Astrocyte (in vitro differentiated cells and primary cell): ENCODE data around the gene TRAK1. TPM values are rescaled to one million over a fixed set of nuclear protein-coding genes. Genes with fewer than 3 reads are reported as not detected.

Experiments
- DNase-seq: peaks from one replicate; pipeline ENCODE4 v3.0.0-alpha.2; 2010; ENCODE audit warnings: low read depth
- FAIRE-seq: peaks from 2 replicates; lab custom pipeline; 2011; peaks lifted over from hg19 to GRCh38; lab: Jason Lieb, UNC
- H2AFZ ChIP-seq: 2 replicates; pipeline ENCODE4 v1.6.0; 2012; ENCODE audit warnings: low read depth, low read length, inconsistent platforms
- H3K27ac ChIP-seq: 2 replicates; pipeline ENCODE4 v1.5.1; 2011; ENCODE audit warnings: low read depth, low read length, inconsistent platforms
- H3K27me3 ChIP-seq: 2 replicates; pipeline ENCODE4 v1.6.0; 2011; ENCODE audit warnings: low read length, inconsistent platforms; ENCODE audit not compliant: insufficient read depth
- H3K36me3 ChIP-seq: 2 replicates; pipeline ENCODE4 v1.5.1; 2011; ENCODE audit warnings: low read length, inconsistent platforms; ENCODE audit not compliant: insufficient read depth
- H3K4me1 ChIP-seq: 2 replicates; pipeline ENCODE4 v1.5.1; 2011; ENCODE audit warnings: low read length, inconsistent platforms; ENCODE audit not compliant: insufficient read depth
- H3K4me2 ChIP-seq: 2 replicates; pipeline ENCODE4 v1.6.0; 2012; ENCODE audit warnings: low read length, inconsistent platforms
- H3K4me3 ChIP-seq: 2 replicates; pipeline ENCODE4 v1.5.1; 2011; ENCODE audit warnings: low read depth, mild to moderate bottlenecking, low read length, inconsistent platforms; ENCODE audit not compliant: insufficient read depth
- H3K79me2 ChIP-seq: 2 replicates; pipeline ENCODE4 v1.6.0; 2012; ENCODE audit warnings: mild to moderate bottlenecking, low read length, inconsistent platforms; ENCODE audit not compliant: insufficient read depth
- H3K9ac ChIP-seq: 2 replicates; pipeline ENCODE4 v1.6.0; 2012; ENCODE audit warnings: mild to moderate bottlenecking, low read length, inconsistent platforms
- H3K9me3 ChIP-seq: 2 replicates; pipeline ENCODE4 v1.5.1; 2012; ENCODE audit warnings: low read depth, mild to moderate bottlenecking, low read length, inconsistent platforms; ENCODE audit not compliant: insufficient read depth
- H4K20me1 ChIP-seq: 2 replicates; pipeline ENCODE4 v1.6.0; 2012; ENCODE audit warnings: low read length, inconsistent platforms; ENCODE audit not compliant: insufficient read depth
- H3K27ac Mint-ChIP-seq: one replicate; pipeline ENCODE4 v1.8.0; 2021; ENCODE audit warnings: mild to moderate bottlenecking, mixed read lengths; ENCODE audit not compliant: unreplicated experiment
- H3K27me3 Mint-ChIP-seq: one replicate; pipeline ENCODE4 v1.8.0; 2021; ENCODE audit warnings: low read depth, mixed read lengths; ENCODE audit not compliant: unreplicated experiment
- H3K36me3 Mint-ChIP-seq: one replicate; pipeline ENCODE4 v1.8.0; 2021; ENCODE audit warnings: low read depth, mixed read lengths; ENCODE audit not compliant: unreplicated experiment
- H3K4me1 Mint-ChIP-seq: one replicate; pipeline ENCODE4 v1.8.0; 2021; ENCODE audit warnings: low read depth, mixed read lengths; ENCODE audit not compliant: unreplicated experiment
- H3K4me3 Mint-ChIP-seq: one replicate; pipeline ENCODE4 v1.8.0; 2021; ENCODE audit warnings: mild to moderate bottlenecking, moderate library complexity, mixed read lengths; ENCODE audit not compliant: unreplicated experiment
- H3K9me3 Mint-ChIP-seq: one replicate; pipeline ENCODE4 v1.8.0; 2021; ENCODE audit warnings: mild to moderate bottlenecking, mixed read lengths; ENCODE audit not compliant: unreplicated experiment
- EZH2 ChIP-seq: IDR thresholded peaks from 2 replicates; pipeline ENCODE4 v1.6.1; 2012; ENCODE audit warnings: mild to moderate bottlenecking, low read length, inconsistent platforms; ENCODE audit not compliant: insufficient read depth
- total RNA-seq: library from RNA; stranded (reverse); gene quantifications from 2 replicates; pipeline ENCODE4 v1.2.1, GENCODE V29; 2021
- TF ChIP-seq, protein P1 (sequence below): IDR thresholded peaks from 2 replicates; pipeline ENCODE4 v1.5.1; 2011; ENCODE audit warnings: low read depth, mild to moderate bottlenecking, inconsistent platforms, low read length, moderate library complexity; ENCODE audit not compliant: insufficient read depth

Gene TRAK1
- total RNA-seq, 1 donor from 2014 or later: 56.2 TPM

DNA sequence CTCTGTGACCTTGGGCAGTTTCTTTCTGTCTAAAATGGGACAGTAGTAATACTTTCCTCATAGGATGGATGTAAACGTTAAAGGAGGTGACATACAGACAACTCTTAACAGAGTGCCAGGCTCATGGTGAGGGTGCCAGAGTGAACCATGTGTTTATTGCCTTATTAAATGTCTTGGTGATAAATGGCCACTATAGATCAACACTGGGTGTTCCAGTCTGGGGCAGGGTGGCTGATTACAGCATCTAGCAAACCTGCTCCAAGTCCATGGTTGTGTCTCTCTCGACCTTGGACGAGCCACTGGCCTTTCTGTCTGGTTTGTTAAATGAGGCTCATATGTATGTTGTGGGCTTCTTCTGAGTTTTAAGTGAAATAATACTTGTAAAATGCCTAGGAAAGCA lies 75.1 kb downstream of the TRAK1 start:
- Histone ChIP-seq H3K9ac (no peak overlapping the region), H3K27me3 (no peaks in the 10 kb centered on the region), H2AFZ (no peak overlapping the region), H3K36me3 (no peaks in the 10 kb centered on the region), H3K79me2 (peaks cover 30% of the 10 kb centered on the region), H3K4me3 (no peak overlapping the region), H3K27ac (no peak overlapping the region), H3K9me3 (no peaks in the 10 kb centered on the region), H3K4me1 (peaks cover 5% of the 10 kb centered on the region), H4K20me1 (peaks cover 69% of the 10 kb centered on the region), H3K4me2 (no peak overlapping the region)
- FAIRE-seq: no peak
- H3K4me3 Mint-ChIP-seq: no peak overlapping the region
- DNase-seq: no peak
- H3K9me3 Mint-ChIP-seq: no peaks in the 10 kb centered on the region
- H3K27me3 Mint-ChIP-seq: no peaks in the 10 kb centered on the region
- peaks cover 32% of the 10 kb centered on the region for H3K4me1 Mint-ChIP-seq
- TF ChIP-seq, protein P1, sequence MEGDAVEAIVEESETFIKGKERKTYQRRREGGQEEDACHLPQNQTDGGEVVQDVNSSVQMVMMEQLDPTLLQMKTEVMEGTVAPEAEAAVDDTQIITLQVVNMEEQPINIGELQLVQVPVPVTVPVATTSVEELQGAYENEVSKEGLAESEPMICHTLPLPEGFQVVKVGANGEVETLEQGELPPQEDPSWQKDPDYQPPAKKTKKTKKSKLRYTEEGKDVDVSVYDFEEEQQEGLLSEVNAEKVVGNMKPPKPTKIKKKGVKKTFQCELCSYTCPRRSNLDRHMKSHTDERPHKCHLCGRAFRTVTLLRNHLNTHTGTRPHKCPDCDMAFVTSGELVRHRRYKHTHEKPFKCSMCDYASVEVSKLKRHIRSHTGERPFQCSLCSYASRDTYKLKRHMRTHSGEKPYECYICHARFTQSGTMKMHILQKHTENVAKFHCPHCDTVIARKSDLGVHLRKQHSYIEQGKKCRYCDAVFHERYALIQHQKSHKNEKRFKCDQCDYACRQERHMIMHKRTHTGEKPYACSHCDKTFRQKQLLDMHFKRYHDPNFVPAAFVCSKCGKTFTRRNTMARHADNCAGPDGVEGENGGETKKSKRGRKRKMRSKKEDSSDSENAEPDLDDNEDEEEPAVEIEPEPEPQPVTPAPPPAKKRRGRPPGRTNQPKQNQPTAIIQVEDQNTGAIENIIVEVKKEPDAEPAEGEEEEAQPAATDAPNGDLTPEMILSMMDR: no peak
- no peak for TF ChIP-seq EZH2
- H3K27ac Mint-ChIP-seq: no peak overlapping the region
- H3K36me3 Mint-ChIP-seq: no peaks in the 10 kb centered on the region

DNA sequence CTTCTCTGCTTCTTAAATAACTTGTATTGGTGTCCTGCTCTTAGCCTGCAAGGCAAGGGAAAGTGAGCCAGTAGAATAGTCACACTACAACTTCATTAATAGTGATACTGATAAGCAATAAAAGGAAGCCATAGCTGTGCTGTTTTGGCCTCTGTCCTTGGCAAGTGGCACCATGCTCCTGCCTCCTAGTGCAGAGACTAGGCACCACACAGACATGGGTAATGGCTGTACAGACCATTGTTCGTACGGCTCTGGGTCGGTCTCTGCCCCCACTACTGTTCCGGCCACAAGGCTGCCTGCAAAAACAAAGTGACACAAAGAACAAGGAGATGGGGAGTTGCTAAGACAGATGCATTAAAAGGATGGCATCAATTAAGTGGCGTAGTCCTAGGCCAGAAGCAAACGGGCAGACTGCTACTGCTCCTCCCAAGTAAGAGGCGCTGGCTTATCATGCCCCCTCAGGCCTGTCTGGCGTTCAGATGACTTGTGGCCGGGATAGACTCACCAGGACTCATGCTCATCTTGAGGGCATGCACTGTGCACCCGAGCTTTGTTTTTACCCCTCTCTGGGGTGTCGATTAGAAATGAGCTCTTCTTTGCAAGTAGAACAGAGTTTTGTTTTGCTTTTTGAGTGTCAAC lies 75.6 kb downstream of the TRAK1 start:
- H3K4me1 Mint-ChIP-seq: peaks cover 26% of the 10 kb centered on the region
- no peaks in the 10 kb centered on the region for H3K9me3 Mint-ChIP-seq
- Histone ChIP-seq H3K79me2 (peaks cover 32% of the 10 kb centered on the region), H3K36me3 (no peaks in the 10 kb centered on the region), H3K9me3 (no peaks in the 10 kb centered on the region), H3K9ac (no peak overlapping the region), H3K4me3 (no peak overlapping the region), H3K4me1 (no peaks in the 10 kb centered on the region), H3K4me2 (no peak overlapping the region), H4K20me1 (peaks cover 70% of the 10 kb centered on the region), H2AFZ (no peak overlapping the region), H3K27me3 (no peaks in the 10 kb centered on the region), H3K27ac (no peak overlapping the region)
- no peak overlapping the region for H3K27ac Mint-ChIP-seq
- H3K27me3 Mint-ChIP-seq: no peaks in the 10 kb centered on the region
- DNase-seq (no peak), FAIRE-seq (no peak)
- TF ChIP-seq EZH2: no peak
- TF ChIP-seq, protein P1: no peak
- no peak overlapping the region for H3K4me3 Mint-ChIP-seq
- H3K36me3 Mint-ChIP-seq: peaks cover 2% of the 10 kb centered on the region

DNA sequence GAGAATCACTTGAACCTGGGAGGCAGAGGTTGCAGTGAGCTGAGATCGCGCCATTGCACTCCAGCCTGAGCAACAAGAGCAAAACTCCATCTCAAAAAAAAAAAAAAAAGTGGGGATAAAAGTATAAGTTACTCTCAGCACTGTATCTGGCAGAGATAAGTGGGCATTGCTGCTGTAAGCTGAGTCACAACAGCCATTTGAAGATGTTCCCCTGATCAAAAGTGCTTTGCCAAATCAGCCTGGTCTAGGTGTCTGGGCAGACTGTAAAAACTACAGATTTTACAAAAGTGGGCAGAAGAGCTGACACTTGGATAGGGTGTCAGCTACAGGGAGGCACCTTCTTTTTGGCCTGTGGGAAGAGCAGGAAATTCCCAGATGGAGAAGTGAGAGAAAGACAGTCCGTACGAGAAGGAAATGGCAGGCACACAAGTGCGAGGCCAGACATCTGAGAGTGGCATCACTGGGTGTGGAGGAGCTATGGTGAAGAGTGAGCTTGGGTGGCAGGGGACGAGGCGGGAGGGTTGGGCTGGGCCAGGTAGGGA lies 78.5 kb downstream of the TRAK1 start:
- FAIRE-seq (no peak), DNase-seq (no peak)
- Histone ChIP-seq H3K4me3 (no peak overlapping the region), H3K9me3 (no peaks in the 10 kb centered on the region), H3K27ac (no peak overlapping the region), H3K79me2 (peaks cover 40% of the 10 kb centered on the region), H3K36me3 (no peaks in the 10 kb centered on the region), H4K20me1 (peaks cover 68% of the 10 kb centered on the region), H3K9ac (no peak overlapping the region), H3K4me1 (no peaks in the 10 kb centered on the region), H2AFZ (no peak overlapping the region), H3K4me2 (no peak overlapping the region), H3K27me3 (no peaks in the 10 kb centered on the region)
- Mint-ChIP-seq H3K36me3 (peaks cover 7% of the 10 kb centered on the region), H3K27me3 (no peaks in the 10 kb centered on the region), H3K27ac (no peak overlapping the region), H3K4me1 (peaks cover 16% of the 10 kb centered on the region), H3K4me3 (no peak overlapping the region), H3K9me3 (no peaks in the 10 kb centered on the region)
- TF ChIP-seq EZH2: no peak
- TF ChIP-seq, protein P1: no peak
